ENCODE data around the gene PPP1R10.
"Not testable (repeated sequence)": the region's sequence is repeated elsewhere in the genome, so short reads cannot be mapped to it uniquely, and the experiment has no call there.

Gene PPP1R10

GRCh38 chr6:30597315-30598144, 19.5 kb downstream of the PPP1R10 start:
- Histone ChIP-seq H3K36me3 (ENCODE audit: control insufficient read depth, low read length) (peaks cover 56% of the 10 kb centered on the region), H3F3A (ENCODE audit: control insufficient read depth, insufficient read depth) (peaks cover 28% of the 10 kb centered on the region), H3K79me2 (ENCODE audit: control insufficient read depth, low read length) (peaks cover 11% of the 10 kb centered on the region)
- H3K27ac ChIP-seq (ENCODE audit: low read depth, low read length); H3K27me3 ChIP-seq (ENCODE audit: control insufficient read depth, low read length); H4K20me1 ChIP-seq (ENCODE audit: control insufficient read depth, insufficient read depth, low read depth, low read length); H3K9me3 ChIP-seq (ENCODE audit: control insufficient read depth, insufficient read depth, low read length); H3K4me2 ChIP-seq (ENCODE audit: low read length); H3K9me2 ChIP-seq (replicated peaks; ENCODE audit: control insufficient read depth, low read length); H3K4me1 ChIP-seq (ENCODE audit: control insufficient read depth, low read length); H3K4me3 ChIP-seq (ENCODE audit: low read length): not testable (repeated sequence)
- TF ChIP-seq CTCF (IDR thresholded peaks at IDR 0.05; ENCODE audit: low read depth, low read length, poor library complexity, severe bottlenecking): peak; percentile 86

GRCh38 chr6:30592287-30592686, 24.8 kb downstream of the PPP1R10 start:
- H4K20me1 ChIP-seq (ENCODE audit: control insufficient read depth, insufficient read depth, low read depth, low read length): no peaks in the 10 kb centered on the region; the same call in 1 of the 2 replicates
- no peaks in the 10 kb centered on the region for H3K27me3 ChIP-seq (ENCODE audit: control insufficient read depth, low read length)
- H3K9me2 ChIP-seq (replicated peaks; ENCODE audit: control insufficient read depth, low read length): no peaks in the 10 kb centered on the region
- H3F3A ChIP-seq (ENCODE audit: control insufficient read depth, insufficient read depth): peaks cover 9% of the 10 kb centered on the region; the same call in 1 of the 2 replicates
- TF ChIP-seq EZH2phosphoT487 (IDR thresholded peaks at IDR 0.05; ENCODE audit: borderline replicate concordance, low read length): no peak
- no peak overlapping the region for H3K27ac ChIP-seq (ENCODE audit: low read depth, low read length)
- H3K4me1 ChIP-seq (ENCODE audit: control insufficient read depth, low read length): no peaks in the 10 kb centered on the region
- H3K4me2 ChIP-seq (ENCODE audit: low read length): no peak overlapping the region
- H3K4me3 ChIP-seq (ENCODE audit: low read length): no peak overlapping the region
- H3K36me3 ChIP-seq (ENCODE audit: control insufficient read depth, low read length): peaks cover 71% of the 10 kb centered on the region
- no peaks in the 10 kb centered on the region for H3K9me3 ChIP-seq (ENCODE audit: control insufficient read depth, insufficient read depth, low read length)
- H3K79me2 ChIP-seq (ENCODE audit: control insufficient read depth, low read length): peaks cover 41% of the 10 kb centered on the region

GRCh38 chr6:30591008-30591407, 26.0 kb downstream of the PPP1R10 start:
- Histone ChIP-seq H4K20me1 (ENCODE audit: control insufficient read depth, insufficient read depth, low read depth, low read length) (no peaks in the 10 kb centered on the region; the same call in 1 of the 2 replicates), H3K4me1 (ENCODE audit: control insufficient read depth, low read length) (no peaks in the 10 kb centered on the region), H3K9me3 (ENCODE audit: control insufficient read depth, insufficient read depth, low read length) (no peaks in the 10 kb centered on the region), H3K4me2 (ENCODE audit: low read length) (no peak overlapping the region), H3K9me2 (replicated peaks; ENCODE audit: control insufficient read depth, low read length) (no peaks in the 10 kb centered on the region), H3F3A (ENCODE audit: control insufficient read depth, insufficient read depth) (peaks cover 5% of the 10 kb centered on the region; the same call in 1 of the 2 replicates), H3K27me3 (ENCODE audit: control insufficient read depth, low read length) (no peaks in the 10 kb centered on the region), H3K27ac (ENCODE audit: low read depth, low read length) (no peak overlapping the region), H3K79me2 (ENCODE audit: control insufficient read depth, low read length) (peaks cover 41% of the 10 kb centered on the region), H3K4me3 (ENCODE audit: low read length) (no peak overlapping the region), H3K36me3 (ENCODE audit: control insufficient read depth, low read length) (peaks cover 80% of the 10 kb centered on the region)
- no peak for TF ChIP-seq CTCF (IDR thresholded peaks at IDR 0.05; ENCODE audit: low read depth, low read length, poor library complexity, severe bottlenecking)
- no peak for TF ChIP-seq EZH2phosphoT487 (IDR thresholded peaks at IDR 0.05; ENCODE audit: borderline replicate concordance, low read length)

- Histone ChIP-seq H3K9me3 (ENCODE audit: control insufficient read depth, insufficient read depth, low read length) (no peaks in the 10 kb centered on the region), H4K20me1 (ENCODE audit: control insufficient read depth, insufficient read depth, low read depth, low read length) (no peaks in the 10 kb centered on the region; the same call in 1 of the 2 replicates), H3K79me2 (ENCODE audit: control insufficient read depth, low read length) (peaks cover 41% of the 10 kb centered on the region), H3K4me3 (ENCODE audit: low read length) (no peak overlapping the region), H3F3A (ENCODE audit: control insufficient read depth, insufficient read depth) (peaks cover 5% of the 10 kb centered on the region; the same call in 1 of the 2 replicates), H3K27ac (ENCODE audit: low read depth, low read length) (no peak overlapping the region), H3K4me2 (ENCODE audit: low read length) (no peak overlapping the region), H3K27me3 (ENCODE audit: control insufficient read depth, low read length) (no peaks in the 10 kb centered on the region), H3K4me1 (ENCODE audit: control insufficient read depth, low read length) (no peaks in the 10 kb centered on the region), H3K36me3 (ENCODE audit: control insufficient read depth, low read length) (peaks cover 85% of the 10 kb centered on the region), H3K9me2 (replicated peaks; ENCODE audit: control insufficient read depth, low read length) (no peaks in the 10 kb centered on the region)
- no peak for TF ChIP-seq EZH2phosphoT487 (IDR thresholded peaks at IDR 0.05; ENCODE audit: borderline replicate concordance, low read length)
- no peak for TF ChIP-seq CTCF (IDR thresholded peaks at IDR 0.05; ENCODE audit: low read depth, low read length, poor library complexity, severe bottlenecking)
These were observed 26.5 kb downstream of the PPP1R10 start for GRCh38 chr6:30590509-30590908.

All from DOHH2 (cell line).